Neuron (in vitro differentiated cells): Measurements from ENCODE around the gene CLMP.
"Not testable (repeated sequence)": the region's sequence is repeated elsewhere in the genome, so short reads cannot be mapped to it uniquely, and the experiment has no call there.

ENCODE experiments used
- H2AFZ ChIP-seq: one replicate; pipeline ENCODE4 v1.6.1; 2013; ENCODE audit warnings: low read depth, mild to moderate bottlenecking, inconsistent platforms, low read length, moderate library complexity
- H3K27me3 ChIP-seq: one replicate; pipeline ENCODE4 v1.6.1; 2013; ENCODE audit warnings: low read length; ENCODE audit not compliant: insufficient read depth
- H3K36me3 ChIP-seq: one replicate; pipeline ENCODE4 v1.6.1; 2013; ENCODE audit warnings: low read length; ENCODE audit not compliant: insufficient read depth
- H3K4me1 ChIP-seq: one replicate; pipeline ENCODE4 v1.6.1; 2013; ENCODE audit warnings: low read length; ENCODE audit not compliant: insufficient read depth
- H3K4me3 ChIP-seq: 2 replicates; pipeline ENCODE4 v1.5.1; 2013; ENCODE audit warnings: mild to moderate bottlenecking, low read length, moderate library complexity
- H3K9me3 ChIP-seq: one replicate; pipeline ENCODE4 v1.6.1; 2013; ENCODE audit warnings: low read length

Gene CLMP

DNA sequence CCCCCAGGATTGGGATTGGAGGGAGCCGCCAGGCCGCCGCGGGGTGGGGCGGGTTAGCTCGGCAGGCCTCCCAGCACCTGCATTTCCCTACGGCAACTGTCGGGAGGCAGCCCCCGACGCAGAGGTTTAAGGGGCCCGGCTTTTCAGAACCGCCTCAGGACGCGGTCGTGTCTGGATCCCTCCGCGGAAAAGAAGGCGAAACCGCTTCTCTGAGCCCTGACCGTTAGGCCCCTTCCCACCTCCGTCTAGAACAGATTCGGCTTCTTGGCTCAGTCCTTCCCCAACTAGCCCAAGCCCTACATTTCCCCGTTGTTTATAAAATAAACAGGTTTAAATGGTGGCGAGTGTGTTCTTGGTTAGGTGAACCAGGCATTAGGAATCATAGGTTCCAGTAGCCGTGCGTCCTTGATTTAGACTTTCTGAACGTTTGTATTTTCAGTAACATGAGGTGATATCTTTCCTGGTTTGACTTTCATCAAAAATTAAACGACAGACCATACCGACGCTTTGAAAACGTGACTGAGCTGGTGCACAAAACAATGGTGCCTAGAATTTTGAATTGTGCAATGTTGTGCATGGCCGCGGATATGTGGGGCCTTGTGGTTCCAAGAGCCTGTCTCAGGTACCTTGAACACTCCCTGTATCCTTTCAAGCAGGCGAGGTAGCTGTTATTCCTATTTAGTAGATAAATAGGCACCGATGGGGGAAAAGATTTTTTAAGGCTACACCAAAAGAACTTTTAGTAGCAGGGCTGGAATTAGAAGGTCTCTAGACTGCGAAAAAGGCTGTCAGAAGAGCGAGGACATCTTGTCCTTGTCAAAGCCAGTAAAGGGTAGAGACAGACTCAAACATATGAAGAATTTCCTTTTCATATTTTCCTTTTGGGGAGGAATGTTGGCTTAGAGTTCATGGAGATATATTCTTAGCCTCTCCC lies 131.9 kb downstream of the CLMP start:
- peak overlapping the region; percentile 86 for H3K4me3 ChIP-seq
- no peaks in the 10 kb centered on the region for H3K9me3 ChIP-seq
- H2AFZ ChIP-seq: peak overlapping the region; percentile 53
- peaks cover 36% of the 10 kb centered on the region for H3K36me3 ChIP-seq
- H3K27me3 ChIP-seq: no peaks in the 10 kb centered on the region
- H3K4me1 ChIP-seq: peaks cover 45% of the 10 kb centered on the region

DNA sequence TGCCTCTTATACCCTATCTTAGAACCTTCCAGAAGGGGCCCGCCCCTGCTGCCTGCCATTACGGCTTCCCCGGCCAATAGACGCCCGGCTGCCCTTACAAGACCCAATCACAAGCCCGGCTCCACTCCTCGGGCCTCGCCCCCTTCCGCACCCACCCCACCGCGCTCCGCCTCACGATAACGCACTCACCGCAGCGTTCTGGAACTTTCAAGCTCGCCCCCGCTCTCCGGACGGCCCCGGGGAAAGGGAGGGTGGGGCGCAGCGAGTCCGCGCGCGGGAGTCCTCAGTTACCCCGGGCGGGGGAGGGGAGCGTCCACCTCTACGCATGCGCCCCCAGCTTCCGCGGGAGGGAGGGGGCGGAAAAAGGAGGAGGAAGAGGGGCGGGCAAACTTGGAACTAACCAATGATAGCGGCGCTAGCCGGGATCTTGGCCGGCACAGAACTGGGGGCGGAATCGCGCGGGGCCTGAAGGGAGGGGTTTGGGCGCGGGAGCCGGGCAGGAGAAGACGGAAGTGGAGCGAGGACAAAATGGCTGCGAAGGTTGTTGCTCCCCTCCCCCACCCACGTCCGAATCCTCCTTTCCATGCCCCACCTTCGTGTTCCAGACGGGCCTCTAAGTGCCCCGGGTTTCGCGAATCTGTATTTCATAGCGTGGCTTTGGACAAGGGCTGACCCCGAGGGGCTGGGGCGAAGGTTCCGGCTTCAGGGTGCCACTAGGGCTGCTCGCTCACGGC lies 132.7 kb downstream of the CLMP start:
- Histone ChIP-seq H3K4me1 (peaks cover 45% of the 10 kb centered on the region), H3K36me3 (peaks cover 43% of the 10 kb centered on the region), H3K27me3 (no peaks in the 10 kb centered on the region), H3K9me3 (no peaks in the 10 kb centered on the region), H3K4me3 (peak overlapping the region; percentile 97), H2AFZ (no peak overlapping the region)

DNA sequence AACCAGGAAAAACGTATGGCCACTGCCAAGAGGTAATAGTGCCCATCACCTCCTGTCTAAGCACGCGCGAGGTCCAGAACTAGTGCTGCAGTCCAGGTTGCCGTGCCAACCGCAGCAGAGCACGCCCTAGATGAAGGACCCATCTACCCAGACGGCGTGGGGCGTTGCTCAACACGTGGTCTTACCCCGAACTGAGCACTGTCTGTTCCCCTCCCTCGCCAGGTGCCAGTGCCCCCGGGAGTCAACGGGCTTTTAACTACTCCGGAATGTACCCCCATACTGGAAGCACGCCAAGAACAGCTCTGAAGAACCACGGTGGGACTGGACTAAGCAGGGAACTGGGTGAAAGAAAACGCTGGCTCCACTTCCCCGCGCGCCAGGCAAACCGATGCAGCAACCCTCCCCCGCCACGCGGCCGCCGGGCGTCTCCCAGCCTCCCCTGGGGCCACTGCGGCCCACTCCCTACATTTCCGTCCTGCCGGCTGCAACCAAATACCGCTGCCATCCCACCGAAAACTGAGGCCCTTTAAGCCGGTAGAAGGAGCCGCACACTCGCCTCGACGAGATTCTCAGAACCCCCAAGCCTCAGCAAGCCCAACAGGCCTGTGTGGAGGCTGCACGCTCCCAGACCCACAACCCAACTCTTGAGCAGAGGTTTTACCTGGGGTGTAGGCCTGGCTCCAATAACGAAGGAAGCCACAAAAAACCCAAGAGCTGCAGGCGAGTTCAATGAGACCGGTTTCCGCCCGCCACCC lies 133.5 kb downstream of the CLMP start, which contains the start of gene HSPA8:
TSS of gene HSPA8 (minus strand) at position 734 of the 755 bp plus-strand sequence. CDS start 812 bp downstream, outside the sequence.
- H3K9me3 ChIP-seq: no peaks in the 10 kb centered on the region
- no peaks in the 10 kb centered on the region for H3K27me3 ChIP-seq
- peak within 1 kb of the TSS; percentile 97 for H3K4me3 ChIP-seq
- peaks cover 51% of the 10 kb centered on the region for H3K36me3 ChIP-seq
- H2AFZ ChIP-seq: no peak within 1 kb of the TSS
- H3K4me1 ChIP-seq: peaks cover 45% of the 10 kb centered on the region

DNA sequence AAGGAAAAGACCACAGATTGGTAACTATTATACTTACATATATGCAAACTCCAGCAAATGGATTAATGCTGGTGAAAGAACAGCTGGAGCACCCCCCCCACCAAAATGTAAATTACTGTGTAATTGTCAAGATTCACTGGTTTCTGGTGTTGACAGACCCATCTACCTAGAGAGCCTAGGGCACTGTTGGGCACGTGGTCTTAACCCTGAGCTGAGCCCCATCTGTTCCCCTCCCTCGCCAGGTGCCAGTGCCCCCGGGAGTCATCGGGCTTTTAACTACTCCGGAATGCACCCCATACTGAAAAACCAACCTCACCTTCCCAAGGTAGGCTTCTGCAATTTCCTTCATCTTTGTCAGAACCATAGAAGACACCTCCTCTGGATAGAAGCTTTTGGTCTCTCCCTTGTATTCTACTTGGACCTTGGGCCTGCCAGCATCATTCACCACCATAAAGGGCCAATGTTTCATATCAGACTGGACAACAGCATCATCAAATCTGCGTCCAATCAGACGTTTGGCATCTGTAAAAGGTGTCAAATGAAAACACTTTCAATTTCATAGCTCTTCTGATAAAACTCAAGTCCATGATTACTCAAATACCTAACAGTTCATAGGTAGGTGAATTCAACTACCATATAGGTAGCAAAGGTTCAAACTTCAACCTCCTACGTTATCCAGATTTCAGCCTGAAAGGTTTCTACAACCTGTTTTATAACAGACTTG lies 134.6 kb downstream of the CLMP start:
- Histone ChIP-seq H3K9me3 (no peaks in the 10 kb centered on the region), H3K4me3 (peak overlapping the region; percentile 97), H3K36me3 (peaks cover 61% of the 10 kb centered on the region), H2AFZ (no peak overlapping the region), H3K4me1 (peaks cover 41% of the 10 kb centered on the region), H3K27me3 (no peaks in the 10 kb centered on the region)

DNA sequence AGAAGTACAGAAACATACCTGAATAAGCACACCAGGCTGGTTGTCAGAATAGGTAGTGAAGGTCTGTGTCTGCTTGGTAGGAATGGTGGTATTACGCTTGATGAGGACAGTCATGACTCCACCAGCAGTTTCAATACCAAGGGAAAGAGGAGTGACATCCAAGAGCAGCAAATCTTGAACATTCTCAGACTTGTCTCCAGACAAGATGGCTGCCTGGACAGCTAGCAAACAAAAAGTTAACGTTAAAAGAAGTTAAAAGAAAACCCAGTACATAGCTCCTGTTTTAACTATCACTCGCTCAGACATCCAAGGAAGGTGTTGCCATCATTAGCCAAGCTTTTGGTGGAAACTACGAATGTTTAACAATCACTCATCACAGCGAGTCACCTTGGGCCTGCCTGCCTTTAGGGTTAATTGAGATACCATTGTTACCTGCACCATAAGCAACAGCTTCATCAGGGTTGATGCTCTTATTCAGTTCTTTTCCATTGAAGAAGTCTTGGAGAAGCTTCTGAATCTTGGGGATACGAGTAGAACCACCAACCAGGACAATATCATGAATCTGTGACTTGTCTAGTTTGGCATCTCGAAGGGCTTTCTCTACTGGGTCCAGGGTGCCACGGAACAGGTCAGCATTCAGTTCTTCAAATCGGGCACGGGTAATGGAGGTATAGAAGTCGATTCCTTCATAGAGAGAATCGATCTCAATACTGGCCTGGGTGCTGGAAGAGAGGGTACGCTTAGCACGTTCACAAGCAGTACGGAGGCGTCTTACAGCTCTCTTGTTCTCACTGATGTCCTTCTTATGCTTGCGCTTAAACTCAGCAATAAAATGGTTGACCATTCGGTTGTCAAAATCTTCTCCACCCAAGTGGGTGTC lies 135.8 kb downstream of the CLMP start:
- Histone ChIP-seq H3K4me1 (peaks cover 37% of the 10 kb centered on the region), H3K36me3 (peaks cover 60% of the 10 kb centered on the region), H3K4me3 (peak overlapping the region; percentile 97)
- not testable (repeated sequence) for H3K27me3 ChIP-seq, H2AFZ ChIP-seq, H3K9me3 ChIP-seq

DNA sequence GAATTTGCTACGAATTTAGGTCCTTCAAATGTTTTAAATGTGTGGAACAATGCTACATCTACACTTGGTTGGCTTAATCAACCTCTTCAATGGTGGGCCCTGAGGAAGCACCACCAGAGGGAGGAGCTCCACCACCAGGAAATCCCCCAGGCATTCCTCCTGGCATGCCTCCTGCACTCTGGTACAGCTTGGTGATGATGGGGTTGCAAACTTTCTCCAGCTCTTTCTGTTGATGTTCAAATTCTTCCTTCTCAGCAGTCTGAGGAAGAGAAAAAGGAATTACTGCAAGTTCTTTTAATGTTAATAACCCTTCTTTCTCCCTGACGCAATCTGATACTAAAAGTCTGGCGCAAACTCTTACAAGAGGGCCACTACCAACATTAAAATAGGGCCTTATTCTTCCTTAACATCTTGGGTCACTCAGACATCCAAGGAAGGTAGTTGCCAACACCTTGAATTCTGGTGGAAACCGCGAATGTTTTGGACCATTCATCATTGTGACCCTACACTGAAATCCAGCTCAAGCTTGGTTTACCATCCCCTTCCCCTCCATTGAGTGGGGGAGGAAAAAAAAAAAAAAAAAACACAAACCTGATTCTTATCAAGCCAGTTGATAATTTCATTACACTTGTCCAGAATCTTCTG lies 137.3 kb downstream of the CLMP start:
- peaks cover 30% of the 10 kb centered on the region for H3K4me1 ChIP-seq
- no peaks in the 10 kb centered on the region for H3K9me3 ChIP-seq
- H3K4me3 ChIP-seq: no peak overlapping the region
- H2AFZ ChIP-seq: no peak overlapping the region
- H3K36me3 ChIP-seq: peaks cover 69% of the 10 kb centered on the region
- no peaks in the 10 kb centered on the region for H3K27me3 ChIP-seq

DNA sequence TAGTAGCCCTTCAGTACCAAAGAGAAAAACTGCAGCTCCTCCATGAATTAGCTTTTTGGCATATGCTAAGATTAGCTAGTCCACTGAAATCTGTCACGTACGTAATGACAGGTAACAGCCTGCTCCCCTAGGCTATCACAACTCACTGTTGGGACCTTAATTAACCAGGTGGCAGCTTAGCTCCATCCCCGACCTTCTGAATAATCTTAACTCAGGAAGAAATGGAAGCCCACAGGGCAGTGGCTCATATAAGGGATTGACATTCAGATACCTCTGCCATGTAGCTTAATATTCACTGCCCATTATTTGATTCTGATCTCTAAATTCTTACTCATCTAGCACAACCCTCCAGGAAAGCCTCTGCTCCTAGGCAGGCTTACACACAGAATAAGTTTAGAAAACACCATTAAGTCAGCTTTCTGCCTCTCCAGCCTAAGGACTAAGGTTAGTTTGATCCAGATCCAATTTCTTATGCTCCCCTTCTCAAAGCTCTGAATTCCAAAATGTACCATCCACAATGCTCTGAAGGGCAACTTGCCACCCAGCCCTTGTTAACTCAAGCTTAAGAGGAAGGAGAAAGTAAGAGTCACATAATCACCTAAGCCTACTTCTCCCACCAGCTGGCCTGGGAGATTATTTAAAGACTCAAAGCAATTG lies 138.1 kb downstream of the CLMP start:
- no peak overlapping the region for H2AFZ ChIP-seq
- H3K4me1 ChIP-seq: peaks cover 30% of the 10 kb centered on the region
- no peak overlapping the region for H3K4me3 ChIP-seq
- H3K36me3 ChIP-seq: peaks cover 70% of the 10 kb centered on the region
- H3K27me3 ChIP-seq: no peaks in the 10 kb centered on the region
- H3K9me3 ChIP-seq: no peaks in the 10 kb centered on the region

DNA sequence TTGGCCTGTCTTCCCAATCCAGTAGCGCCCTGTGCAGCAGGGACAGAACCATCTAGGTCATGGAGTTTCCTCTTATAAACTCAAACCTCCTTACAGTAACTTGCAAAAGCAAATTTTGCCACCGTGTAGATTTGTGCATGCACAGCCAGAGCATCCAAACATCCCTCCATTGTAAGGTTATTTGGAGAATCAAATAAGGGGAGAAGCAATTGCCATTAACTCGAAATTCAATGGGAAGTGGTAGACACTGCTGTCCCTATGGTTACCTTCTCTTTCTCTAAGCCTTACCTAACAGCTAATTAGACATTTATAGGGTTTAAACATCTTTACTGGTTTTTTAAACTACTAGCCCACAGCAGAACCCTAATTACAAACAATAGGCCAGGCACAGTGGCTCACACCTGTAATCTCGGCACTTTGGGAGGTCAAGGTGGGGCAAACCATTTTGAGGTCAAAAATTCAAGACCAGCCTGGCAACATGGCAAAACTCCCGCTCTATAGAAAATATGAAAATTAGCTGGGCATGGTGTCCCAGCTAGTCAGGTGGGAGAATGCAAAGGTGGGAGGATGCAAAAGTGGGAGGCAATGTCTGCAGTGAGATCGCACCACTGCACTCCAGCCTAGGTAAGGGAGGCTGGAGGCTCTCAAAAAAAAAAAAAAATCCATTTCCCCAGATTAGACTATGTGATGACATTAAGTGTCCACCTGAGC lies 139.7 kb downstream of the CLMP start:
- H3K36me3 ChIP-seq: peaks cover 61% of the 10 kb centered on the region
- no peak overlapping the region for H3K4me3 ChIP-seq
- no peaks in the 10 kb centered on the region for H3K27me3 ChIP-seq
- no peaks in the 10 kb centered on the region for H3K9me3 ChIP-seq
- H2AFZ ChIP-seq: no peak overlapping the region
- peaks cover 22% of the 10 kb centered on the region for H3K4me1 ChIP-seq

DNA sequence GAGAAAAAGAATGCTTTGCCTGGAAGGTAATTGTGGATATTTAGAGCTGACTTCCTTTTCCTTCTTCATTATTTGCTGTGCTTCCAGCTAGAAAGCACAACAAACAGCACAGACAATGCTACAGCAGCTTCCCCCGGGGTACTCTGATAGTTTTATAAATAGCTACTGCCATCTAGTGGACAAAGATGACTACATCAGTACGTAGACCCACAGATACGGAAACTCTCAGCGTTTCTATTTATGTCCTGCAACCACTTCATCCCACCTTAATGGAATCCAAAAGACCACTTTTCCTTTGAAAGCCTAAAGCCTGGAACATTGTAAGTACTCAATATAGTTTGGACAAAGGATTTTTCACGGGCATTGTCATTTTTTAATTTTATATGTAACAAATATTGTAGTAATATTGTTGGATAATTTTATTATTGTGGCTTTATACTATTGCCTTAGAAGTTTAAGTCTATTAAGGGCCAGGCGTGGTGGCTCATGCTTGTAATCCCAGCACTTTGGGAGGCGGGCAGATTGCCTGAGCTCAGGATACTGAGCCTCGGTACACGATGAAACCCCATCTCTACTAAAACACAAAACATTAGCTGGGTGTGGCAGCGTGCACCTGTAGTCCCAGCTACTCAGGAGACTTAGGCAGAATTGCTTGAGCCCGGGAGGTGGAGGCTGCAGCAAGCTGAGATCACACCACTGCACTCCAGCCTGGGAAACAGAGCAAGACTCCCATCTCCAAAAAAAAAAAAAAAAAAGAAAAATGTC lies 140.6 kb downstream of the CLMP start:
- H3K4me3 ChIP-seq: no peak overlapping the region
- no peaks in the 10 kb centered on the region for H3K27me3 ChIP-seq
- H3K4me1 ChIP-seq: peaks cover 13% of the 10 kb centered on the region
- no peaks in the 10 kb centered on the region for H3K9me3 ChIP-seq
- peaks cover 52% of the 10 kb centered on the region for H3K36me3 ChIP-seq
- H2AFZ ChIP-seq: no peak overlapping the region
